GM18507 (cell line): ENCODE measurements around the gene OTUB2.
"Not testable (repeated sequence)": the region's sequence is repeated elsewhere in the genome, so short reads cannot be mapped to it uniquely, and the experiment has no call there.

Experiments
- DNase-seq: peaks from one replicate; pipeline ENCODE4 v3.0.0; 2011; ENCODE audit warnings: low read depth; ENCODE audit not compliant: insufficient read length; ENCODE audit errors: extremely low spot score
- FAIRE-seq: peaks from 2 replicates; lab custom pipeline; 2011; peaks lifted over from hg19 to GRCh38; lab: Jason Lieb, UNC

The OTUB2 gene

DNA sequence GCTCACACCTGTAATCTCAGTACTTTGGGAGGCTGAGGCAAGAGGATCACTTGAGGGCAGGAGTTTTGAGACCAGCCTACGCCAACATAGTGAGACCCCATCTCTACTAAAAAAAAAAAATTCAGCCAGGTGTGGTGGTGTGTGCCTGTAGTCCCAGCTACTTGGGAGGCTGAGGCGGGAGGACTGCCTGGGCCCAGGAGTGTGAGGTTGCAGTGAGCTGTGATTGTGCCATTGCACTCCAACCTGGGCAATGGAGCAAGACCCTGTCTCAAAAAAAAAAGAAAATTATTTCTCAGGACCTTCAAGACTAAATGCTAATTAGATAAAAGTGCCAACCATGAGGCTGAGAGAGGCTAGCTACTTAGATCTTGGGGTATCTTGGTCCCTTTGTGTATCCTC, 23.5 kb downstream of the OTUB2 start:
- DNase-seq (no peak), FAIRE-seq (no peak)

DNA sequence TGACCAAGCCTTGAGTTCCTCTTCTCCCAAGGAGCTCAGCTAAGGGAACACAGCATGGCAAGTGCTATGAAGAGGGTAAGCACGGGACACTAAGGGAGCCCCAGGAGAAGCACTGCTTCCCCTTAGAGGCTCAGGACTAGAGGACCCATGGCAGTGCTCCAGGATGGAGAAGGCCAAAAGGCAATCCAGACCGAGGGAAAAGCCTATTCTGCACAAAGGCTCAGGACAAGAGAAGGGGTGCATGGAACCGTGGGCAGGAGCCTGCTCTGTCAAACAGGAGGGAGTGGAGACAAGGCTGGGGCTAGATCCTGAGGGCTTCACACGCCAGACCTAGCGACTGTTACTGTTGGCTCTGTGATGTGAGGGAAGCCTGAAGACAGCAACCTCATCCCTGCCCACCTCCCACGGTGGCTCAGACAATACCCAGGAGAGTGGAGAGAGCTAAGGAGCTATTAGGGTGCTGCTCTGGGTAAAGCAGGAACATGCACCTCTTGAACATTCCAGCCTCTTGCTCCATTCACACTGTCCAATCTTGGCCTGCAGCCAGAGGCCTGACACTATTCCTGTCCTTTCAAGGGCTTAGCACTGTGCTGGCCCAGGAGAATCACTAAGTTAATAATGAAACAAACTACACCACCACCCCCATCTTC, 24.2 kb downstream of the OTUB2 start:
- FAIRE-seq (no peak), DNase-seq (no peak)

DNA sequence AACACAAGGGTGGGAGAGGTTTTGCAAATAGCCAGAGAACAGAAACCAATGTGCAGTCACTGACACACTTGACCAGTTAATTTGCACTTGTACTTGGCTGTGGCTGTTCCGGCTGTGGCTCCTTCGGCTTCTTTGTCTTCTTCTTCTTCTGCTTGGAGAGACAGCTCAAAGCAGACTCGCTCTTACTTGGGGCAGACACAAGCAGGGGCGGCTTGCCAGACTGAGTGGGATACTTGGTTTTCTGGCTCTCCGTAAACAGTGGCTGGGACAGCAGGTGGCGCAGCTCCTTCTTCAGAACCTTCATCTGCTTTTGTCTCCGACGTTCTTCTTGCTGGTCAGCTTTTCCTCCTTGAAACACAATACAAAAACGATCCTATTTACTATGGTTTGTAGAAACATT, 25.0 kb downstream of the OTUB2 start:
- DNase-seq = no peak

DNA sequence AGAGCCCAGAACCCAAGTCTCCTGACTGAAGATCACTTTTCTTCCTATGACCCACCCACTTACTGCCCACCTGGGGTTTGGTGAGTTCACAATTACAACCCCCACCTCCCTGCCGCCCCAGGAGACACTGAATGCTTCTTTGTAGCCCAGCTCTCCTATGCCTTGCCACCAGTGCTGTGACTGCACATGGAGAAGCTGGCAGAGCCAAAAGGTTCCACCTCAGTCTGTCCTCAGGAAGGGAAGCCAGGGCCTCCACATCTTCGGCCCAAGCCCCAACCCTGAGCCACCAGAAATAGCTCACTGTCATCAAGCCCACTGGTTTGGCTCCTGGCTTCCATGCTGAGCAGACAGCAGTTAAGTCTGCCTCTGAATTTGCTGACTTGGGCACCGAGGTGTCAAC, 25.6 kb downstream of the OTUB2 start:
- DNase-seq (no peak), FAIRE-seq (no peak)

More for the DNA sequence above, 25.0 kb downstream of the OTUB2 start:
- no peak for FAIRE-seq

DNA sequence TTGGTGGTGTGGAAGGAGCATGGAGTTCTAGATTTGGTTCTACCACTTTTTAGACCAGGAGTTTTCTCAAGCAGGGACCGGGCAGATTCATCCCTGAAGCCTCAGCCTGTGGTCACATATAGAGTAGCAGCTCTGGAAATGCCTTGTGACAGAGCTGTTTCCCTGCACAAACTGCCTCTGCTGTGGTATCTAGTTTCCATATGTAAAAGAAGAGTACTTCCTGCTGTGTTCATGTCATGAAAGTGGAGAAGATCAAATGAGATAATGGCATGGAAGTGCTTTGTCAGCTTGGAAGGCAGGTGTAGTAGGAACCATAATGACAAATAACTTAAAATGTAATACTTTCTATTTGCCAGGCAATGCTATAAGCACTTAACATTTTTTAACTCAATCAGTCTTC, 26.1 kb downstream of the OTUB2 start:
- FAIRE-seq (no peak), DNase-seq (no peak)

DNA sequence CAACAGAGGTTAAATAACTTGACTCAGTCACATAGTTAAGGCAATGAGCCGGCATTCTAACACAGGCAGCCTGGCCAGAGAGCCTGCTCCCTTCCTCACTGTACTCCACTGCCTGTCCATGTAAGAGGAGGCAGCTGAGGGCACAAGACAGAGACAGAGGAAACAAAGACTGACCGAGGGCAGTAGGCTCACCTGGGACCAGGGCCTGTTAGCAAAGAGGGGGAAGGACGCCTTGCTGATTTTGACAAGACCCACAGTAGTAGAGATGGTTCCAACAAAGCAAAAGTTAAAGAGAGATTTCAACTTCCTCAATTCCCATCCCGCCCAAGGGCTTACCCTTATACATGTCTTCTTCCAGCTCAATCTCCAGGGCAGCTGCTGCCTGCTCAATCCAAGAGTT, 26.5 kb downstream of the OTUB2 start:
- DNase-seq (no peak), FAIRE-seq (no peak)

DNA sequence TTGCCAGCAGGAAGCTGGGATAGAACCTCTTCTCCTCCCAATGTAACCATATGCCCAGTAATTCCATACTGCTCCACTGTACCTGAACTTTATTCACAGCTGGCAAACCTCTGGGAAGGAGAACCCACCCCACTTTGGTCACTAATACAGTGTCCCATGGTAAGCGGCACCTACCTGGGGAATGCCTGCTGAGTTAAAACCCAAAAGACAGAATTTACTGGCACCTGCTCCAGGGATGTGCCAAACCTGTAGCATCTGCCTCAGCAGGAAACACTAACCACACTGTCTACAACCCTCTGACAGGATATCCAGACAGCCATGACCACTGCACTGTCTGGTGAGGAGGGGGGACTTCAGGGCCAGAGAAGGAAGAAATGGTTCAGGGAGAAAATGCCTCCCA, 28.3 kb downstream of the OTUB2 start:
- no peak for FAIRE-seq

DNA sequence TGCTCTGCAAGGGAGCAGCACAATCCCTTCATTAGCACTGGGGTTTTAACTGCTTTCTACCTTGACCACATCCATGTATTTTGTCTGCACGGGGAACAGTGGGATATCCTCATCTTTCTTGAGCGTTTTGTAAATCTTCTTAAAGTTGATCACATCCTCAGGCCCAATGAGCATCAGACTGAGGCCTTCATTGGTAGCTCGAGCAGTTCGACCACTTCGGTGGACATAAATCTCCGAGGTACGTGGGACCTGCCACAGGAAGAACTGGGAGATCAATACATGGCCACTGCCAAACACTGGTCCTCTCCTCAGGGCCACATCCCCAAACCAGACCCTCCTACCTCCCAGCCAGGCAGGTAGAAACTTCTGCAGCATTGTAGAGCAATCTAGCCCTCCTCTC, 28.8 kb downstream of the OTUB2 start:
- FAIRE-seq = no peak
- DNase-seq = no peak

More for the DNA sequence above, 28.3 kb downstream of the OTUB2 start:
- DNase-seq = no peak

DNA sequence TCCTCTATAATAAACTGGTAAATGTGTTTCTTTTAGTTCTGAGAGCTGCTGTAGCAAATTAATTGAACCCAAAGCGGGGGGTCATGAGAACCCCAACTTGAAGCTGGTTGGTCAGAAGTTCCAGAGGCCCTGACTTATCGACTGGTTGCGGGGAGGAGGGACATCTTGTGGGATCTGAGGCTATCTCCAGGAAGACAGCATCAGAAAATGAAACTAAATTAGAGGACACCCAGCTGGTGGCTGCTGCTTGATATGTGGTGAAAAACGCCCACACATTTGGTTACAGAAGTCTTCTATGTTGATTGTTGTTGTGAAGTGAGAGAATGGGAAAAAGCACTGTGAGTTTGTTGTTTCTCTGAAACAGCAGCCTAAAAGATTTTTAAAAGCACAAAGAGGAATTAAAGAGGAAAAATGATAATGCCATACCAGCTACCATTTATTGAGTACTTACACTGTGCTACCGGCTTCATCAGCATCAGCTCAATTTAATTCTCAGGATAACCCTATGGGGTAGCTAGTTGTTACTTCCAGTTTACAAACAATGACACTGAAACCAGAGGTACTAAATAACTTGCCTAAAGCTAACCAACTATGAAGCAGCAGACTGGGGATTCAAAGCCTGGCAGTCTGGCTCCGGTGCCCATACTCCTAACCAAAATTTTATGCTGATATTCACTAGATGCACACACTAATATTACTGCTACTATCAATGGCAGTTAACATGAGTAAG, 30.6 kb downstream of the OTUB2 start:
- FAIRE-seq (peak; percentile 67), DNase-seq (no peak)

DNA sequence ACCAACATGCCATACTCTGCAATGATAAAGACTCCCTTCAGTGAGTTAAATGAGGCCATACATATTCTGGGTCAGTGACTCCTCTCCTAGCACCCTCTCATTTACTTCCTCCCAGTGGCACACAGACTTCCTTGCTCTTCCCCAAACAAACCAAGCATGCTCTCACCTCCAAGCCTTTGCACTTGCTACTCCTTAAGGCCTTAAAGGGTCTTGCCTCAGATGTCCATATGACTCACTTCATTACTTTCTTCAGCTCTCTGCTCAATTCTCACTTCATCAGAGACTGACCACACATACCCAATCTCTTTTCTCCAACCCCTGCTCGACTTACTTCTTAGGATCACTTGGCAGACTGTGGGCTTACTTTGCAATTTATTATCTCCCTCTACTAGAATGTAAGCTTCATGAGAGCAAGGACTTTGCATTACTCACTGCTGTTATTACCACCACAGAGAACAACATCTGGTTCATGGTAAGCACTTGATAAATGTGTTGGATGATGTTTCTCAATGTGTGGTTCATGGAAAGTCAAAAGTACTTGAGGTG, 32.1 kb downstream of the OTUB2 start:
- FAIRE-seq (no peak), DNase-seq (no peak)

DNA sequence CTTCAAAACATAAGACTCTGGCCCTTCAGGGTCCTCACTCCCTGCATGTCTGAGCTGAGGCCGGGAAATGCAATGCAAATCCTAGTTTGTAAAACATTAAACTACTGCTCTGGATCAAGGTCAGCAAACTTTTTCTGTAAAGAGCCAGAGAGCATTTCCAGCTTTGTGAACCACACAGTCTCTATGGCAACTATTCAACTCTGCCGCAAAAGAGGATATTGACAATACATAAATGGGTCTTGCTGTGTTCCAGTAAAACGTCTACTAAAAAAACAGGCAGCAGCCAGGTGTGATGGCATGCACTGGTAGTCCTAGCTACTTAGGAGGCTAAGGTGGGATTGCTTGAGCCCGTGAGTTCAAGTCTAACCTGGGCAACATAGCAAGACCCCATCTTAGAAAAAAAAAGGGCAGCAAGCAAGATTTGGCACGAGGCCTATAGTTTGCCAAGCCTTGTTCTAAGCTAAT, 32.6 kb downstream of the OTUB2 start:
- no peak for FAIRE-seq
- DNase-seq = no peak

DNA sequence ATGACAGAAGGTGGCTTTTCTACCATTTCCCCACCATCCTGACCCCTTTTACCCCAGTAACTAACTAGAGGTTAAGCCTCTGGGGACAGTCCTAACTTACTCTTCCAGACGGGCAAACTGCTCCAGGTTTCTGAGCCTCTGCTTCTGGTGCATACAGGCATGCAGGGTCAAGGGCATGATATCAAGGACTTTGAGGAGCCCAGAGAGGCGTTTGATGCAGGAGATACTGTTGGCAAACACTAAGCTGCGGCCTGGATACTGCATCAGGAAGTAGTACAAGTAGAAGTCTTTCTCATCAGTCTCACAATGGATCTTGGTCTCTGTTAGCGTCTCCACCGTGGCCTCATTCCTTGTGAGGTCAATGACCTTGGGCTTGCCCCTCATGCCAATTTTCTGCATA, 33.9 kb downstream of the OTUB2 start:
- no peak for FAIRE-seq
- DNase-seq = no peak

DNA sequence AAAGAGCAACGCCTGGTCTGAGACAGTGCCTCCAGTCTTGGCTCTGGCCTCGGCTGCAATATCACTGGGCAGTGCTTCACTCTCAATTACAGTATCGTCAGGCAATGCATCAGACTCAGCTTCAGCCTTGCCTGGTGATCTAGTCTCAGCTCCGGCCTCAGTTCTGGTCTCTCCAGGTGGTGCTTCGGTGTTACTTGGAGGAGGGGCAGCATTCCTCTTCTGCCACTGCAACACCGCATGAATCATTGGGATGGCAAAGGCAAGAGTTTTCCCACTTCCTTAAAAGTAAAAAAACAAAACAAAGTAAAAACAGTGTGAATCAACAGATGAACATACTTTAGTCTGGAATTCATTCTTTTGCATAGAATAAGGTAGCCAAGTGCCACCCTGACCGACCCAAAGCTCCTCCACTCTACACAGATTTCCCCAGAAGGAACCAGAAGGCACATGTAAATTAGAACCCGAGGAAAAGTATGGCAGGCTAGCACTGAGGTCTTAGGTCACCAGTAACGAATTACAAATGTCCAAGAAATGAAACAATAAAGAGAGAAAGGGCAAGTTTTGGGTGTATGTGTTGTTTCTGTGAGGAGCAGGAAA, 36.3 kb downstream of the OTUB2 start:
- FAIRE-seq = no peak
- DNase-seq = no peak

DNA sequence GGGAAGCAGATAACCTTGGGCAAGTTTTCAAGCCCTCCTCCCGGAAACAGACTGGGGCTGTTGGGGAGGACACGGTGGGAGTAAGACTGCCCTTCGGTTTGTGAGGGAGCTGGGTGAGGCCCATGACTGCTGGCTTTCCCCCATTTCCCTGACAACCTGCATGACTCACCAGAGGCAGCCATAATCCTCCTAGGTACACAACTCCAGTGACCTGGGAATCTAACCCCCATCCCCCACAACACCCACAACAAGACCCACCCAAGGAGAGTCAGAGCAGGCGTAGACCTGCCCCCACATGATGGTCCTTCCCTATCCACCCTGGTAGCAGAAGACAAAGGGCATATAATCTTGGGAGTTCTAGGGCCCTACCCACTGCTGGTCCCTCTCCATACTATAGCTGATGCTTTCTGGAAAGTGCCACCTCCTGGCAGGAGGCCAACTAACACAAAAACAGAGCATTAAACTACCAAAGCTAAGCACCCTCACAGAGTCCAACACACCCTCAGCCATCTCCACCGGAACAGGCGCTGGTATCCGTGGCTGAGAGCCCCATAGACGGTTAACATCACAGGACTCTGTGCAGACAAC, 40.0 kb downstream of the OTUB2 start:
- no peak for FAIRE-seq

DNA sequence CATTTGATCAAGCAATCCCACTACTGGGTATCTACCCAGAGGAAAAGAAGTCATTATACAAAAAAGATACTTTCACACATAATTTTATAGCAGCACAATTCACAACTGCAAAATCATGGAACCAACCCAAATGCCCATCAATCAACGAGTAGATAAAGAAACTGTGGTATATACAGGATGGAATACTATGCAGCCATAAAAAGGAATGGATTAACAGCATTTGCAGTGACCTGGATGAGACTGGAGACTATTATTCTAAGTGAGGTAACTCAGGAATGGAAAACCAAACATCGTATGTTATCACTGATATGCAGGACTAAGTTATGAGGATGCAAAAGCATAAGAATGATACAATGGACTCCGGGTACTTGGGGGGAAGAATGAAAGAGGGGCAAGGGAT, 45.9 kb downstream of the OTUB2 start:
- not testable (repeated sequence) for DNase-seq, FAIRE-seq

More for the DNA sequence above, 40.0 kb downstream of the OTUB2 start:
- DNase-seq = no peak

DNA sequence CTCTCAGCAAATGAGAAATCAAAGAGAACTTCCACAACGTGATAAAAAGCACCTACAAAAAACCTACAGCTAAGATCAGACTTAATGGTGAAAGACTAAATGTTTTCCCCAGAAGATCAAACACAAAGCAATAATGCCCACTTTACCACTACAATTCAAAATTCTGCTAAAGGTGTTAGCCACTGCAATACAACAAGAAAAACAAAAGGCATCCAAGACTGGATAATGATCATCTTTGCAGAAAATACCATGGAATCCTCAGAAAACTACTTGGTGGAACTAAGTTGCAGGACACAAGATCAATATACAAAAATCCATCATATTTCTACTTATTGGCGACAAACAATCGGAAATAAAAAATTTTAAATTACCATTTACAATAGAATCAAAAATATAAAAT, 48.4 kb downstream of the OTUB2 start:
- no peak for FAIRE-seq
- no peak for DNase-seq

DNA sequence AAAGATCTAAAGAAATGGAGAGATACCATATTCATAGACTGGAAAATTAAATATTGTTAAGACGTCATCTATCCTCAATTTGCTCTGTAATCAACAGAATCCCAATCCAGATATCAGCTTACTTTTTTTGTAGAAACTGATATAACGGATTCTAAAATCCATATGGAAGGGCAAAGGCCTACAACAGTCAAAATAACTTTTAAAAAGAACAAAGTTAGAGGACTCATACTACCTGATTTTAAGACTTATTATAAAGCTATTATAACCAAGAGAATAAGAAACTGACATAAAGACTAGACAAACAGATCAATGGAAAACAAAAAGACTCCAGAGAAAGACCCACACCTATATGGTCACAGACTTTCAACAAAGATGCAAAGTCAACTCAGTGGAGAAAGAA, 48.9 kb downstream of the OTUB2 start:
- DNase-seq = no peak
- no peak for FAIRE-seq

DNA sequence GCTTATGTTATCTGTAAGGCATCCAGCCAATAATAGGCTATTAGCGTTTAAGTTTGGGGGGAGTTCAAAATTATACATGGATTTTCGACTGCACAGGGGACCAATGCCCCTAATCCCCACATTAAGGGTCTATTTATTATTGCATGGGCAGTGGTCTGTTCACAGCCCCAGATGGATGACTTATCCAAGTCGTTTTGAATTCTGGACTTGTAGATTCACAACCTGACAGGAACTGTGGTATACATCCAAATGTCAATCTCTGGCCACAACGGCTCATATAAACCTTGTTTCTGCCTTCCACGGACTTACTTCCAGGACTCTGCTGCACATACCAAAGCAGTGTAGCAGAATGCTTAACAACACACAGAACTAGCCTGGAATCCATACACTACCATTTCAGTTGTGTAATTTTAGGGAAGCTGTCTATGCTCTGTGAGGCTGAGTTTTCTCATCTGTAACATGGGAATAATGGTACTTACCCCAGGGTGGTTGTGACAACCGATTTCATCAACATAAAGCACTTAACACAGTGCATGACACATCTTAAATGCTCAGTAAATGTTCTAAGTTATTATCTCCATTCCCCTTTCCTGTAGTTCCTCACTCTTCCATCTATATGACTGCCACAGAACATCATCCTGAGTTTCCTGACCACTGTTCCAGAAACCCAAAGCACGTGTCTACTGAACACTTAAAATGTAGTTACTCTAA, 51.1 kb downstream of the OTUB2 start:
- no peak for FAIRE-seq
- no peak for DNase-seq

DNA sequence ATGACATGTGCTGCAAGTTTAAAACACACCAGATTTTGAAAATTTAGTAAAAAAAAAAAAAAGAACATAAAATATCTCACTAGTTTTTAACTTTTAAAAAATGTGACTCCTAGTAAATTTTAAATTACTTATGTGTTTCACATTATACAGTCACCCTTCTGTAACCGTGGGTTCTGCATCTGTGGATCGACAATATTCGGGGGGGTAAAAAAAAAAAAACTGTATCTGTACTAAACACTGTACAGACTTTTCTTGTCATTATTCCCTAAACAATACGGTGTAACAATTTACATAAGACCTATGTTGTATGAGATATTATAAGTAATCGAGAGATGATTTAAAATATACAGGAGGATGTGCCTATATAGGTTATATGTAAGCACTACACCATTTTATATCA, 51.7 kb downstream of the OTUB2 start:
- FAIRE-seq = no peak
- DNase-seq = no peak
